GM12873 (cell line): Measurements from ENCODE around the gene ZNF358.

Experiments used
- TF ChIP-seq, protein P1 (sequence below): IDR thresholded peaks from 2 replicates; pipeline ENCODE4 v1.5.1; 2012; ENCODE audit warnings: low read depth, mild to moderate bottlenecking, moderate library complexity, low read length, control low read depth; ENCODE audit not compliant: insufficient read depth; ENCODE audit errors: missing control alignments

ZNF358 gene

GRCh38 chr19:7542556-7543348, 26.8 kb downstream of the ZNF358 start:
- TF ChIP-seq, protein P1, sequence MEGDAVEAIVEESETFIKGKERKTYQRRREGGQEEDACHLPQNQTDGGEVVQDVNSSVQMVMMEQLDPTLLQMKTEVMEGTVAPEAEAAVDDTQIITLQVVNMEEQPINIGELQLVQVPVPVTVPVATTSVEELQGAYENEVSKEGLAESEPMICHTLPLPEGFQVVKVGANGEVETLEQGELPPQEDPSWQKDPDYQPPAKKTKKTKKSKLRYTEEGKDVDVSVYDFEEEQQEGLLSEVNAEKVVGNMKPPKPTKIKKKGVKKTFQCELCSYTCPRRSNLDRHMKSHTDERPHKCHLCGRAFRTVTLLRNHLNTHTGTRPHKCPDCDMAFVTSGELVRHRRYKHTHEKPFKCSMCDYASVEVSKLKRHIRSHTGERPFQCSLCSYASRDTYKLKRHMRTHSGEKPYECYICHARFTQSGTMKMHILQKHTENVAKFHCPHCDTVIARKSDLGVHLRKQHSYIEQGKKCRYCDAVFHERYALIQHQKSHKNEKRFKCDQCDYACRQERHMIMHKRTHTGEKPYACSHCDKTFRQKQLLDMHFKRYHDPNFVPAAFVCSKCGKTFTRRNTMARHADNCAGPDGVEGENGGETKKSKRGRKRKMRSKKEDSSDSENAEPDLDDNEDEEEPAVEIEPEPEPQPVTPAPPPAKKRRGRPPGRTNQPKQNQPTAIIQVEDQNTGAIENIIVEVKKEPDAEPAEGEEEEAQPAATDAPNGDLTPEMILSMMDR, result no peak

- TF ChIP-seq, protein P1, result no peak
Measured at GRCh38 chr19:7544626-7545025, 28.7 kb downstream of the ZNF358 start.

DNA sequence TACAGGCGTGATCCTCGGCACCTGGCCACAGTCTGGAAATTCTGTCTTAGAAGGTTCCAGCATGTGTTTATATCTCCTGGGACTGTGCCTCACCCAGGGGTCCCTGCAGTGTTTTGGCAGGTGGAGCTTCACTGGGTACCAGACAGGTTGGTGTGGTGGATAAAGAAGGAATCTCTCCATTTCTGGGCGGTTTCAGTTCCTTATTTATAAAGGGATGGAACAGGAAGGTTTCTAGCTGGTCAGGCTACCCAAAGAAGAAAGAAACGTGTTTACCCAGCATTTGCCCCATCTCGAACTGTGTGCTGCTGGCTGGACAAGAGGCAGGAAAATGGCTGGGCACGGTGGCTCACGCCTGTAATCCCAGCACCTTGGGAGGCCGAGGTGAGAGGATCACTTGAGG, 29.4 kb downstream of the ZNF358 start:
- TF ChIP-seq, protein P1, result no peak

DNA sequence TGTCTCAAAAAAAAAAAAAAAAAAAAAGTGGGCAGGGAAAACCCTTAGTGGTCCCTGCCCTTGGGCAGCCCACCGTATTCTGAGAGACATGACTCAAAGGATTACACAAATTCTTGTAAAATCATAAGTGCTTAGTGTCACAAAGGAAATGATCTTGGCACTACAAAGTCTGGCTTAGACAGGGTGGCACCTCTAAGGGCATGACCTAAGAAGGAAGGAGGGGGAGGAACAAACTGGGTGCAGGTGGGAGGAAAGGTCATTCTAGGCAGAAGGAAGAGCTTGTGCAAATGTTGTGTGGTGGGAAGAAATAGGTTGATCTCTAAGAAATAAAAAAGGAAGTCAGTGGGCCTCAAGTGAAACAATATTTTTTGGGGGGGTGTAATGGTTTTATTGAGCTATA, 30.0 kb downstream of the ZNF358 start:
- TF ChIP-seq, protein P1, result no peak

- TF ChIP-seq, protein P1, result no peak
Measured at GRCh38 chr19:7547159-7547558, 31.3 kb downstream of the ZNF358 start.

DNA sequence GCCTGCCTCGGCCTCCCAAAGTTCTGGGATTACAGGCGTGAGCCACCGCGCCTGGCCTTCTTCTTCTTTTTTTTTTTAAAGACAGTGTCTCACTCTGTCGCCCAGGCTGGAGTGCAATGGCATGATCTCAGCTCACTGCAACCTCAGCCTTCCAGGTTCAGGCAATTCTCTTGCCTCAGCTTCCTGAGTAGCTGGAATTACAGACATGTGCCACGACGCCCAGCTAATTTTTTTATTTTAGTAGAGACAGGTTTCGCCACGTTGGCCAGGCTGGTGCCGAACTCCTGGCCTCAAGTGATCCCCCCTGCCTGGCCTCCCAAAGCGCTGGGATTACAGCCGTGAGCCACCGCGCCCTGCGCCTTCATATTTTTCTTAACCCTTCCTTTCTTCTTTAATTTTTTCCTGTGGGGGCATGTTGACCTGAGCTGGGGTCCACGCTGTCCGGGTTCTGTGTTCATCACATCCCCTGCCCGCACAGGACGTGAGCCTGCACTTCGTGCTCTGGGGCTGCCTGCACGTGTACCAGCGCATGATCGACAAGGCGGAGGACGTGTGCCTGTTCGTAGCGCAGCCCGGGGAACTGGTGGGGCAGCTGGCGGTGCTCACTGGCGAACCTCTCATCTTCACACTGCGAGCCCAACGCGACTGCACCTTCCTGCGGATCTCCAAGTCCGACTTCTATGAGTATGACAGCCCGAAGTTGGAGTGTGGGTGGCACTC, 33.7 kb downstream of the ZNF358 start:
- TF ChIP-seq, protein P1, result no peak

- TF ChIP-seq, protein P1, result no peak
Measured at GRCh38 chr19:7550169-7550770, 34.4 kb downstream of the ZNF358 start.
